ENCODE measurements around the gene EXOSC3.
A peak's percentile ranks its signal among the peaks of the same experiment; 100 is the strongest.
"Not testable (repeated sequence)": the region's sequence is repeated elsewhere in the genome, so short reads cannot be mapped to it uniquely, and the experiment has no call there.

Gene EXOSC3

DNA sequence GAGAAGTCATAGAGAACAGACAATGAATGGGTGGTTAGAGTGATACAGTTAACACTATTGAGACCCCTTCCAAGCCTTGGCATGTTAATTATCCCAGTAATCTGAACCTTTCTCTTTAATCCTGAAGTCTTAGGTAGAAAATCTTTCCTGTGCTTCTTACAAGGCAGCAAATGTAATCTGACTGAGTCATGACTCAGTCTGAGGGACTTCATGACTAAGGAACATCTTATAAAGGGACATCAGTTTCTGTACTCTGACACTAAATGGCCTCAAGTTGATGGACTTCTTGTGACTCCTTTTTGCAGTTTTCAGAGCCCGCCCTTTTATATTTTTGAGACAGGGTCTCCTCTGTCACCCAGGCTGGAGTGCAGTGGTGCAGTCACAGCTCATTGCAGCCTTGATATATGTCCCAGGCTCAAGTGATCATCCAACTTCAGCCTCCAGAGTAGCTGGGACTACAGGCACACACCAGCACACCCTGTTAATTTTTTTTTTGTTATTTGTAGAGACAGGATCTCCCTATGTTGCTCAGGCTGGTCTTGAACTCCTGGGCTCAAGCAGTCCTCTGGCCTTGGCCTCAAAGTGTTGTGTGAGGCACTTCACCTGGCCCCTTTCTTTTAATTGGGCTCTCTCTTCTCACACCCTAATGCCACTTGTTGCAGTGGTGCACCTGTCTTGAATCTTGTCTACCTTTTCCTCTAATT lies 9.5 kb downstream of the EXOSC3 start:
- no peak for DNase-seq (ENCODE audit: low read depth)

DNA sequence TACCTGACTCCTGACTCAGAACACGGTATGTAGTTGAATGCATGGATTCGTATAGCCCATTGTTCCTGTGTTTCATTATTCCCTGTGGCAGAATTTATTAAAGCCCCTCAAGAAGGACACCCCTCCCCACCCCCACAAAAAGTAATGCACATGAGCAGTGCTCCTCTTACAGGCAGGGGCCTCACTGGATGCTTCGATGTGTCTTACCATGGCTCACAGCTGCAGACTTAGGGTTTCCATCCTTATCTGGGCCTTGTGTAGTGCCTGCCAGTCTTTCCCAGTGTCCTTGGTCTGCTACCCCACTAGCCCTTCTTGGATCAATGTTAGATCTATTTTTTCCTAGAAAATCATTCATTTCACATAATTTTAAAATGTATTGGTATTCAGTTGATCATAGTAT lies 14.9 kb downstream of the EXOSC3 start:
- DNase-seq (ENCODE audit: low read depth) = no peak

- no peak for DNase-seq (ENCODE audit: low read depth)
Measured at GRCh38 chr9:37769306-37769705, 15.6 kb downstream of the EXOSC3 start.

DNA sequence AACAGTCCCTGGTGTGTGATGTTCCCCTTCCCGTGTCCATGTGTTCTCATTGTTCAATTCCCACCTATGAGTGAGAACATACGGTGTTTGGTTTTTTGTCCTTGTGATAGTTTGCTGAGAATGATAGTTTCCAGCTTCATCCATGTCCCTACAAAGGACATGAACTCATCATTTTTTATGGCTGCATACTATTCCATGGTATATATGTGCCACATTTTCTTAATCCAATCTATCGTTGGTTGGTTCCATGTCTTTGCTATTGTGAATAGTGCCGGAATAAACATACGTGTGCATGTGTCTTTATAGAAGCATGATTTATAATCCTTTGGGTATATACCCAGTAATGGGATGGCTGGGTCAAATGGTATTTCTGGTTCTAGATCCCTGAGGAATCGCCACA lies 19.6 kb downstream of the EXOSC3 start:
- DNase-seq (ENCODE audit: low read depth) = not testable (repeated sequence)

- DNase-seq (ENCODE audit: low read depth) = no peak
Measured at GRCh38 chr9:37761511-37761910, 23.4 kb downstream of the EXOSC3 start.

- DNase-seq (ENCODE audit: low read depth) = no peak
Measured at GRCh38 chr9:37760416-37761161, 24.3 kb downstream of the EXOSC3 start.

DNA sequence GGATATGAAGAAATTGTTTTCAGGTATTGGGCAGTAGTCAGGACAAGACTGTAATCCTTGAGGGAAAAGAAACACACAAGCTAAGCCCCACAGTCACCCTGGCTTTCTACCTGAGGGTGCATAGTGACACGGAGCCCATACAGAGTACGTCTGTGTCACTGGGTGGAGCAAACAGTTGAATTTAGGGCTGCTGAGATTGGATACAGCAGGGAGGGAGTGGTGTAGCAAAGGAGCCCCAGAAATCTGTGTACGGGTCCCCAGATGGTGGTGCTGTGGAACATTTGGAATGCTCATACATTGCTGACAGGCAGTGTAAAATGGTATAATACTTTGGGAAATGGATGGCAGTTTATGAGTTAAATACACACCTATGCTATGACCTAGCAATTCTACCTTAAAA lies 26.1 kb downstream of the EXOSC3 start:
- no peak for DNase-seq (ENCODE audit: low read depth)

DNA sequence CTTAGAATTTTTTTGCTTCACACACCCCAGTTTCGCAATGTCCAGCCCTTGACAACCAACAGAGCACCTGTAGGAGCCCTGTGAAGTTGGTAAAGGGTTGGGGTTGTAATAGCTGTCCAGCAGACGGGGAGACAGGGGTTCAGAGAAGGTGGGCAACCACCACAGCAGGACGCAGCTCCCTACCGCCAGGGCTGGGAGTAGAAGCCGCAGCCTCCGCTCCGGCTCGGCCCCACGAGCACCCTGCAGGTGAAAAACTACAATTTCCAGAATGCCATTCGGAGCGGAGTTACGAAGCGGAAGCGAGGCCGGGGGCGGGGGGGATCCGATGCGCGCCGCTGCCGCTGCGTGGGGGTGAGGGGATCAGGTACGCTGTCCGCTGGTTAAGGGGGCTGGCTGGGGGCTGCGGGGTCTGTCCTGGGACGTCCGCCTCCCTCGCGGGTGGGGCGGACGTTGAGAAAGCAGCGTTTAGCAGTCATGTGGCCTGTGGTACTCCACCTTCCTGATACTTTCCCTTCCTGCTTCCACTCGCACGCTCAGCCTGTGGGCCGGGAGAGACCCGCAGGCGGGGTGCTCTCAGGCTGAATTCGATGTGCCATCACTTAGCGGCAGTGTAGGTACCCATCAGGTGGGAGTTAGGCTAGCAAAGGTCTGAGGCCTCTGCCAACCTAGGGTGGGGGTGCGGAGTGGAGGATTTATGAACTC lies 31.2 kb downstream of the EXOSC3 start, which contains the start of gene TRMT10B:
TRMT10B (plus strand) TSS at position 317 of the 702 bp plus-strand sequence. CDS start 8,127 bp downstream, outside the sequence.
- DNase-seq (ENCODE audit: low read depth) = peak; percentile 49

GRCh38 chr9:37752642-37753488 lies 32.0 kb downstream of the EXOSC3 start:
- DNase-seq (ENCODE audit: low read depth) = no peak

GRCh38 chr9:37752112-37752511 lies 32.8 kb downstream of the EXOSC3 start:
- not testable (repeated sequence) for DNase-seq (ENCODE audit: low read depth)

DNA sequence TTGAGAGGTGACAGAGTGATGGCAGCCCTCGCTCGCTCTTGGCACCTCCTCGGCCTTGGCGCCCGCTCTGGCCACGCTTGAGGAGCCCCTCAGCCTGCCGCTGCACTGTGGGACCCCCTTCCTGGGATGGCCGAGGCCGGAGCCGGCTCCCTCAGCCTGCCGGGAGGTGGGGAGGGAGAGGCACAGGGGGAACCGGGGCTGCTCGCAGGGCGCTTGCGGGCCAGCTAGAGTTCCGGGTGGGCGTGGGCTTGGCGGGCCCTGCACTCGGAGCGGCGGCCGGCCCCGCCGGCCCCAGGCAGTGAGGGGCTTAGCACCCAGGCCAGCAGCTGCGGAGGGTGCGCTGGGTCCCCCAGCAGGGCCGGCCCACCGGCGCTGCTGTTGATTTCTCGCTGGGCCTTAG lies 33.2 kb downstream of the EXOSC3 start:
- DNase-seq (ENCODE audit: low read depth) = not testable (repeated sequence)

DNA sequence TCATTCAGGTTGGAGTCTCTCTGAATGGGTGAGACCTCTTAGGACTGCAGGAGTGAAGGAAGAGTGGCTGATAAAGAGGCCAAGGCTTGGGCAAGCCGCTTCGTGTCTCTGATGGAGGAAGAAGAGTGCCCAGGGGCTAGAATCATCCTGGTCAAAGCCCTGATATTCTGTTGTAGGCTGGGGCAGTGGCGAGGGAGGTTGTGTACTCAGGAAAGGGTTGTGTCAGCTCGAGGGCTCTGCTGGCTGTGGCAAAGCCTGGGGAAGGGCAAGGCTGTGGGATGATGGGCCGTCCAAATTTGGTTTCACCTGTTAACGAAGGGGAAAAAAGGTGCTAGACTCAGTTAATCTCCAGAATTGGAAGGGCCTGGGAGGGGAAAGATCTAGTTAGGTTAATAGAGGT lies 33.7 kb downstream of the EXOSC3 start:
- DNase-seq (ENCODE audit: low read depth) = no peak

DNA sequence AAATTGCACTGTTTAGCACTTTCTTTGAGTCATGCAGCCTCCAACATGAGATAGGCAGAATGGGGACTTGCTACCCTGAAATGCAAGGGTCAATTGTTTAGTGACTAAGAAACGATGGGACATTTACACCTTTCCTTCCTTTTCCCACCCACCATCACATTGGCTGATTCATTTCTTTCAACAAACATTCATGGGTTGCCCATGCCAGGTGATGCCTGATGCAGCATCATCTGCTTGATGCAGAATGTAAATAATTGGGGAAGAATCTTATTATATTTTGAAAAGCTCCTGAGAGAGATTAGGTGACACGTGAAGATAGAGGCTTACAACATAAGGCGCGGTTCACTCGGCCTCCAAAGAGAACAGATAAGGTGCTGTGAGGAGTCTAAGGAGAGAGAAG lies 35.7 kb downstream of the EXOSC3 start:
- no peak for DNase-seq (ENCODE audit: low read depth)

DNA sequence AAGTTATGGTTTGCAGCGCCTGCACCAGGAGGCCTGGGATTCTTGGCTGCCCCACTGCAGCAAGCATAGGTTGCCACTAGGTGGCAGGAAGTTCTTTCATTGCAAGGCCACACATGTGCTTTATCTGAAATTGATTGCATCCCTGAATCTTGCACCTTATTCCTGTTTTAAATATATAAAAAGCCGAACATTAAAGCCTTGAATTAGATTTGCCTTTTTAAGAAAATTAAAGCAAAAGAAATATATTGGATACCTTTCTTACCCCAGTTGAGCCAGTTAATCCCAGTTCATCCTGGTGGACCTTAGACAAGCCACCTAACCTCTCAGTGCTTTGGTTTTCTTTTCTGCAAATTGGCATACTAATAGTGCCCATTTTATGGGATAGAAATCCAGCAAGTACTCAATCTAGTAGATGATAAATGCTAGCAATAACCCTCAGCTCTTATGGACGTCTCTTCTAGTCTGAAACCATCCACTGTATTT lies 37.6 kb downstream of the EXOSC3 start:
- peak; percentile 32 for DNase-seq (ENCODE audit: low read depth)

DNA sequence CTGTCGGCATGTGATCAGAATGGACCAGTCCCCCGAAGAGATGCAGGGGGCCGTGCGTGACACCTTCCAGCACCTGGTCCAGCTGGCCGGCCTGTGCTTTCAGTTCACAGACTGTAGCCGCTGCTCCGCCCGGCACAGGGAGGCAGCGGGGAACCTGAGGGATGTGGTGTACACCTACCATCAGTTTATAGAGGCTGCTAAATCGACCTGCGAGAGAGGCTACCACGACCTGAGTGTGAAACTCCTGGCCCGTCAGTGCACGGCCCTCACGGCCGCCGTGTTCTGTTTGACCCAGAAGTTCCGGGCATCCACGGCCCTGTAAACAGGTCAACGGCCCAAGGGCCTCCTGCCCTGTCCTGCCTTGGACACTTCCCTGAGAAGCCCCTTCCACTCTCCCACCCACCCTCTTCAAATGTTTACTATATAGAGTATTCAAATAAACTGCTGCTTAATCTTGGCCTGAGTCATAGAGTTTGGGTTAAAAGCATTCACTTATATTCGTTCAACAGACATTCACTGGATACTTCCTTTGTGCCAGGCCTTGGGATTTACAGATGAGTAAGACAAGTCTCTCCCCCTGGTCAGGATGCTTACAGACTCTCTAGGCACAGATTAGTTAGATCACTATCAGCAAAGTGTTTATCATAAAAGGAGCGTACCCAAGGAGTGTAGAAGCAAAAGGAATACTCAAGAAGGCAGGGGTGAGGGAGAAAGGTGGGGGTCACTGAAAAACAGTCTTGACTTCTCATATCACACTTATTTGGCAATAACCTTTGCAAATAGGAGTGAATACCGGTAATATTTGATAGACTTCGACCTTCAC lies 38.2 kb downstream of the EXOSC3 start:
- no peak for DNase-seq (ENCODE audit: low read depth)

- DNase-seq (ENCODE audit: low read depth) = no peak
Measured at GRCh38 chr9:37745970-37746369, 38.9 kb downstream of the EXOSC3 start.

DNA sequence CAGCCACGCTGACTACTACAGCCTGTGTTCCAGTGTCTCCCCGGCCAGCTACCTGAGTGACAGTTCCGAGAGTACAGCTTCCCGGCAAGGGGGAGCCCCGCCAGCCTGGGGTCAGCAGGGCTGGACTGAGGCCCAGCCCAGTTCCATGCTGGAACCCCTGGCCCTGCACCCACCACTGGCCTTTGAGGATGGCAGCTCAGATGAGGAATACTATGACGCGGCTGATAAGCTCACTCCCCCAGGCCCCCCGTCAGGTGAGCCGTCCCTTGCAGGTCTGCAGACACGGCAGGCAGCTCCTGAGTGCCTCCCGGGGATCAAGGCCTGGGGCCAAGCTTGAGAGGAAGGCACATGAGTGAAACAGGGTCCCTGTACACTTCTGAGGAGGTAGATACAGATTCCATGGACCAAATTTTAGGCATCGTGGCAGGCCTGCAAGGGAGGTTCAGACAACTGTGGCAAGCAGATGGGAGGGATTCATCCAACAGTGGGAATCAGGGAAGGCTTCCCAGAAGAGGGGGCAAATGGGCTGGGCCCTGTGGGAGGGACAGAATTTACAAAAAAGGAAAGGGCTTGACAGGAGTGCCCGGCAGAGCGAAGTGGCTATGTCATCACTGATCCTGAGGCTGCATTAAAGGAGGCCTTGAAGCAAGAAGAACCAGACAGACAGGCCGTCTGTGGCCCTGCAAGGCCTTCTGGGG lies 44.1 kb downstream of the EXOSC3 start:
- DNase-seq (ENCODE audit: low read depth) = no peak

DNA sequence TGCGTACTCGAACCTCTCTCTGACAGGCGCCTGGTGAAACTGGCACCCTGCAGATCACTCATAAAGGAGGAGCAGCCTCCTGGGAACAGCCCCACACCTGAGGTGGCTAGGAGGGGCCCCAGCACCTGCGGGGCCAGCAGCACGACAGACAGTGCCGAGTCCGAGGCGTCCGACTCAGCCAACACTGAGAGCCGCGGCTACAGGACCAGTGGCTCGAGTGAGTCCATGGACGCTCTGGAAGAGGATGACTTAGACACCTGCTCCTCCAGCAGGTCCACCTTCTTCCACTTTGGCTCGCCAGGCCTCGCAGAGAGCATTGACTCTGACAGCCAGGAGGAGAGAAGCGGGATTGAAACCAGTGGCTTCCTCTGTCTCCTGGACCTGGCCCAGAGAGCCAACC lies 44.7 kb downstream of the EXOSC3 start:
- DNase-seq (ENCODE audit: low read depth) = no peak

- no peak for DNase-seq (ENCODE audit: low read depth)
Measured at GRCh38 chr9:37739222-37739621, 45.6 kb downstream of the EXOSC3 start.

- DNase-seq (ENCODE audit: low read depth) = no peak
Measured at GRCh38 chr9:37732952-37733351, 51.9 kb downstream of the EXOSC3 start.

Measured in stimulated activated CD8-positive, alpha-beta memory T cell treated with anti-CD3 and anti-CD28 coated beads, Interleukin-7, amount 100 ng/mL, for 24 hours (primary cell).